GM23338 (cell line): ENCODE results near the gene THSD1. TPM values are rescaled to one million over a fixed set of nuclear protein-coding genes. Genes with fewer than 3 reads are reported as not detected.

Experiments
- ATAC-seq: fragments of 200-7000 bp; cut with Tn5 transposase; 3 replicates; pipeline ENCODE4 v1.9.1; 2020
- DNase-seq: peaks from one replicate; pipeline ENCODE4 v3.0.0-alpha.2; 2015; ENCODE audit warnings: low spot score
- H2AFZ ChIP-seq: fragments of 200-600 bp; sonication (generic); 2 replicates; pipeline ENCODE4 v1.8.0; 2016; ENCODE audit warnings: antibody characterized with exemption, mild to moderate bottlenecking, moderate library complexity
- H3F3A ChIP-seq: fragments of 200-600 bp; sonication (generic); replicated peaks from 2 replicates; pipeline ENCODE4 v1.8.0; 2017; ENCODE audit warnings: antibody characterized with exemption, mixed run types, low read depth
- H3K27ac ChIP-seq: fragments of 200-600 bp; sonication (generic); 2 replicates; pipeline ENCODE4 v1.6.1; 2016; ENCODE audit warnings: low read depth
- H3K27me3 ChIP-seq: fragments of 200-600 bp; sonication (generic); 2 replicates; pipeline ENCODE4 v1.8.0; 2016; ENCODE audit warnings: mild to moderate bottlenecking, mixed run types, moderate library complexity; ENCODE audit not compliant: insufficient read depth
- H3K36me3 ChIP-seq: fragments of 200-600 bp; sonication (generic); 2 replicates; pipeline ENCODE4 v1.8.0; 2016; ENCODE audit warnings: mild to moderate bottlenecking; ENCODE audit not compliant: insufficient read depth
- H3K4me1 ChIP-seq: fragments of 200-600 bp; sonication (generic); 2 replicates; pipeline ENCODE4 v1.8.0; 2016; ENCODE audit warnings: mild to moderate bottlenecking, moderate library complexity; ENCODE audit not compliant: insufficient read depth
- H3K4me2 ChIP-seq: fragments of 200-600 bp; sonication (generic); 2 replicates; pipeline ENCODE4 v1.7.1; 2017; ENCODE audit warnings: mixed run types
- H3K4me3 ChIP-seq: fragments of 200-600 bp; sonication (generic); 2 replicates; pipeline ENCODE4 v1.6.1; 2016; ENCODE audit warnings: mixed run types
- H3K79me2 ChIP-seq: fragments of 200-600 bp; sonication (generic); replicated peaks from 2 replicates; pipeline ENCODE4 v1.8.0; 2017; ENCODE audit warnings: mild to moderate bottlenecking; ENCODE audit not compliant: insufficient read depth
- H3K9me2 ChIP-seq: fragments of 200-600 bp; sonication (generic); 2 replicates; pipeline ENCODE4 v1.8.0; 2017; ENCODE audit not compliant: insufficient read depth
- H4K20me1 ChIP-seq: fragments of 200-600 bp; sonication (generic); replicated peaks from 2 replicates; pipeline ENCODE4 v1.8.0; 2017; ENCODE audit warnings: mild to moderate bottlenecking; ENCODE audit not compliant: insufficient read depth
- H3K27ac Mint-ChIP-seq: 2 replicates; pipeline ENCODE4 v1.8.0; 2020; ENCODE audit warnings: inconsistent platforms, mild to moderate bottlenecking, moderate library complexity, mixed read lengths
- H3K27me3 Mint-ChIP-seq: 3 replicates; pipeline ENCODE4 v1.8.0; 2022; ENCODE audit warnings: low read depth, mild to moderate bottlenecking, moderate library complexity, mixed read lengths, inconsistent platforms; ENCODE audit not compliant: insufficient read depth, poor library complexity
- H3K36me3 Mint-ChIP-seq: 3 replicates; pipeline ENCODE4 v1.8.0; 2021; ENCODE audit warnings: low read depth, mild to moderate bottlenecking, inconsistent platforms, moderate library complexity, mixed read lengths
- H3K4me1 Mint-ChIP-seq: 3 replicates; pipeline ENCODE4 v1.8.0; 2020; ENCODE audit warnings: mild to moderate bottlenecking, inconsistent platforms, mixed read lengths
- H3K4me3 Mint-ChIP-seq: 3 replicates; pipeline ENCODE4 v1.8.0; 2021; ENCODE audit warnings: moderate library complexity, mild to moderate bottlenecking, inconsistent platforms, mixed read lengths
- H3K9me3 Mint-ChIP-seq: 3 replicates; pipeline ENCODE4 v1.8.0; 2020; ENCODE audit warnings: moderate library complexity, mild to moderate bottlenecking, inconsistent platforms, mixed read lengths
- CREB1 ChIP-seq: fragments of 250-450 bp; sonication (Bioruptor Pico); IDR thresholded peaks from 2 replicates; pipeline ENCODE4 v1.5.0; 2020; ENCODE audit warnings: low read depth, mild to moderate bottlenecking, moderate library complexity
- CTCF ChIP-seq, 2 experiments: fragments of 200-600 bp in 1 of 2; sonication (generic) in 1 of 2; conservative IDR thresholded peaks; 2 replicates each; pipeline versions ENCODE4 v1.5.1 to v1.6.1; 2016 to 2017; ENCODE audit warnings: antibody characterized with exemption in 2 of 2, low read depth in 2 of 2, mild to moderate bottlenecking in 2 of 2, moderate library complexity in 1 of 2
- EZH2 ChIP-seq: fragments of 200-600 bp; sonication (generic); IDR thresholded peaks from one replicate; pipeline ENCODE4 v1.8.0; 2017; ENCODE audit warnings: antibody characterized with exemption, mild to moderate bottlenecking, low read depth; ENCODE audit not compliant: unreplicated experiment
- EZH2phosphoT487 ChIP-seq: fragments of 200-600 bp; sonication (generic); IDR thresholded peaks from one replicate; pipeline ENCODE4 v1.8.1; 2018; ENCODE audit warnings: antibody characterized with exemption; ENCODE audit not compliant: unreplicated experiment
- JUNB ChIP-seq: IDR thresholded peaks from one replicate; pipeline ENCODE4 v1.6.1; 2016; ENCODE audit warnings: antibody characterized with exemption; ENCODE audit not compliant: unreplicated experiment
- NANOG ChIP-seq: IDR thresholded peaks from 2 replicates; pipeline ENCODE4 v1.6.1; 2016; ENCODE audit warnings: antibody characterized with exemption, borderline replicate concordance
- POLR2AphosphoS5 ChIP-seq: IDR thresholded peaks from 2 replicates; pipeline ENCODE4 v1.6.1; 2016; ENCODE audit warnings: antibody characterized with exemption, low read depth
- REST ChIP-seq: IDR thresholded peaks from one replicate; pipeline ENCODE4 v1.6.1; 2018; ENCODE audit warnings: antibody characterized with exemption; ENCODE audit not compliant: unreplicated experiment
- STAT1 ChIP-seq: IDR thresholded peaks from one replicate; pipeline ENCODE4 v1.6.1; 2016; ENCODE audit warnings: antibody characterized with exemption; ENCODE audit not compliant: unreplicated experiment
- ZNF114 ChIP-seq: fragments of 250-450 bp; sonication (Bioruptor Pico); IDR thresholded peaks from 2 replicates; pipeline ENCODE4 v1.5.0; 2020; ENCODE audit warnings: mild to moderate bottlenecking, moderate library complexity
- ZNF331 ChIP-seq: fragments of 250-450 bp; sonication (Bioruptor Pico); IDR thresholded peaks from 2 replicates; pipeline ENCODE4 v1.5.0; 2020; ENCODE audit warnings: low read depth, mild to moderate bottlenecking, moderate library complexity
- polyA plus RNA-seq: library from polyadenylated mRNA; unstranded; fragments of >200 nt; fragmentation: Nextera tagmentation; extraction: Ambion mirVana; gene quantifications from 2 replicates; pipeline ENCODE4 v1.2.1, GENCODE V29; 2016
- total RNA-seq: library from RNA; depleted of rRNA; stranded (reverse); fragments of >200 nt; shearing (Covaris generic); gene quantifications from 2 replicates; pipeline ENCODE4 v1.2.3, GENCODE V29; 2014
- TF ChIP-seq, protein P1 (sequence below): IDR thresholded peaks from 2 replicates; pipeline ENCODE4 v1.6.1; 2016; ENCODE audit warnings: antibody characterized with exemption
- TF ChIP-seq, protein P2 (sequence below): fragments of 250-450 bp; sonication (Bioruptor Pico); IDR thresholded peaks from 2 replicates; pipeline ENCODE4 v1.5.0; 2020; ENCODE audit warnings: mild to moderate bottlenecking, moderate library complexity

The THSD1 gene
- total and polyA plus RNA-seq, 2 experiments from 2014 or later, result 0.69 TPM; not detected in 1

GRCh38 chr13:52348071-52348470, 57.9 kb downstream of the THSD1 start:
- H3K4me1 ChIP-seq, result no peaks in the 10 kb centered on the region
- Mint-ChIP-seq H3K9me3 (no peaks in the 10 kb centered on the region), H3K4me1 (no peaks in the 10 kb centered on the region), H3K36me3 (no peaks in the 10 kb centered on the region), H3K27me3 (peaks cover 11% of the 10 kb centered on the region), H3K27ac (no peak overlapping the region), H3K4me3 (no peak overlapping the region)
- H3K27me3 ChIP-seq, result no peaks in the 10 kb centered on the region
- no peaks in the 10 kb centered on the region for H3K9me2 ChIP-seq
- no peak overlapping the region for H3K4me2 ChIP-seq
- no peaks in the 10 kb centered on the region for H4K20me1 ChIP-seq
- H3K4me3 ChIP-seq, result no peak overlapping the region
- DNase-seq (no peak), ATAC-seq (no peak)
- H3K36me3 ChIP-seq, result no peaks in the 10 kb centered on the region
- H3K27ac ChIP-seq, result no peak overlapping the region
- H3F3A ChIP-seq, result no peaks in the 10 kb centered on the region
- H3K79me2 ChIP-seq, result no peaks in the 10 kb centered on the region
- TF ChIP-seq JUNB (no peak), ZNF114 (CRISPR knock-in tag) (no peak), EZH2 (no peak), NANOG (no peak), ZNF331 (CRISPR knock-in tag) (no peak), CREB1 (CRISPR knock-in tag) (no peak), CTCF (conservative IDR thresholded peaks at IDR 0.05; ENCODE audit: low read depth in 2 of 2) (no peak), EZH2phosphoT487 (no peak), STAT1 (no peak), REST (no peak), POLR2AphosphoS5 (no peak)
- TF ChIP-seq, protein P1, sequence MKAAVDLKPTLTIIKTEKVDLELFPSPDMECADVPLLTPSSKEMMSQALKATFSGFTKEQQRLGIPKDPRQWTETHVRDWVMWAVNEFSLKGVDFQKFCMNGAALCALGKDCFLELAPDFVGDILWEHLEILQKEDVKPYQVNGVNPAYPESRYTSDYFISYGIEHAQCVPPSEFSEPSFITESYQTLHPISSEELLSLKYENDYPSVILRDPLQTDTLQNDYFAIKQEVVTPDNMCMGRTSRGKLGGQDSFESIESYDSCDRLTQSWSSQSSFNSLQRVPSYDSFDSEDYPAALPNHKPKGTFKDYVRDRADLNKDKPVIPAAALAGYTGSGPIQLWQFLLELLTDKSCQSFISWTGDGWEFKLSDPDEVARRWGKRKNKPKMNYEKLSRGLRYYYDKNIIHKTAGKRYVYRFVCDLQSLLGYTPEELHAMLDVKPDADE, result no peak
- TF ChIP-seq, protein P2, sequence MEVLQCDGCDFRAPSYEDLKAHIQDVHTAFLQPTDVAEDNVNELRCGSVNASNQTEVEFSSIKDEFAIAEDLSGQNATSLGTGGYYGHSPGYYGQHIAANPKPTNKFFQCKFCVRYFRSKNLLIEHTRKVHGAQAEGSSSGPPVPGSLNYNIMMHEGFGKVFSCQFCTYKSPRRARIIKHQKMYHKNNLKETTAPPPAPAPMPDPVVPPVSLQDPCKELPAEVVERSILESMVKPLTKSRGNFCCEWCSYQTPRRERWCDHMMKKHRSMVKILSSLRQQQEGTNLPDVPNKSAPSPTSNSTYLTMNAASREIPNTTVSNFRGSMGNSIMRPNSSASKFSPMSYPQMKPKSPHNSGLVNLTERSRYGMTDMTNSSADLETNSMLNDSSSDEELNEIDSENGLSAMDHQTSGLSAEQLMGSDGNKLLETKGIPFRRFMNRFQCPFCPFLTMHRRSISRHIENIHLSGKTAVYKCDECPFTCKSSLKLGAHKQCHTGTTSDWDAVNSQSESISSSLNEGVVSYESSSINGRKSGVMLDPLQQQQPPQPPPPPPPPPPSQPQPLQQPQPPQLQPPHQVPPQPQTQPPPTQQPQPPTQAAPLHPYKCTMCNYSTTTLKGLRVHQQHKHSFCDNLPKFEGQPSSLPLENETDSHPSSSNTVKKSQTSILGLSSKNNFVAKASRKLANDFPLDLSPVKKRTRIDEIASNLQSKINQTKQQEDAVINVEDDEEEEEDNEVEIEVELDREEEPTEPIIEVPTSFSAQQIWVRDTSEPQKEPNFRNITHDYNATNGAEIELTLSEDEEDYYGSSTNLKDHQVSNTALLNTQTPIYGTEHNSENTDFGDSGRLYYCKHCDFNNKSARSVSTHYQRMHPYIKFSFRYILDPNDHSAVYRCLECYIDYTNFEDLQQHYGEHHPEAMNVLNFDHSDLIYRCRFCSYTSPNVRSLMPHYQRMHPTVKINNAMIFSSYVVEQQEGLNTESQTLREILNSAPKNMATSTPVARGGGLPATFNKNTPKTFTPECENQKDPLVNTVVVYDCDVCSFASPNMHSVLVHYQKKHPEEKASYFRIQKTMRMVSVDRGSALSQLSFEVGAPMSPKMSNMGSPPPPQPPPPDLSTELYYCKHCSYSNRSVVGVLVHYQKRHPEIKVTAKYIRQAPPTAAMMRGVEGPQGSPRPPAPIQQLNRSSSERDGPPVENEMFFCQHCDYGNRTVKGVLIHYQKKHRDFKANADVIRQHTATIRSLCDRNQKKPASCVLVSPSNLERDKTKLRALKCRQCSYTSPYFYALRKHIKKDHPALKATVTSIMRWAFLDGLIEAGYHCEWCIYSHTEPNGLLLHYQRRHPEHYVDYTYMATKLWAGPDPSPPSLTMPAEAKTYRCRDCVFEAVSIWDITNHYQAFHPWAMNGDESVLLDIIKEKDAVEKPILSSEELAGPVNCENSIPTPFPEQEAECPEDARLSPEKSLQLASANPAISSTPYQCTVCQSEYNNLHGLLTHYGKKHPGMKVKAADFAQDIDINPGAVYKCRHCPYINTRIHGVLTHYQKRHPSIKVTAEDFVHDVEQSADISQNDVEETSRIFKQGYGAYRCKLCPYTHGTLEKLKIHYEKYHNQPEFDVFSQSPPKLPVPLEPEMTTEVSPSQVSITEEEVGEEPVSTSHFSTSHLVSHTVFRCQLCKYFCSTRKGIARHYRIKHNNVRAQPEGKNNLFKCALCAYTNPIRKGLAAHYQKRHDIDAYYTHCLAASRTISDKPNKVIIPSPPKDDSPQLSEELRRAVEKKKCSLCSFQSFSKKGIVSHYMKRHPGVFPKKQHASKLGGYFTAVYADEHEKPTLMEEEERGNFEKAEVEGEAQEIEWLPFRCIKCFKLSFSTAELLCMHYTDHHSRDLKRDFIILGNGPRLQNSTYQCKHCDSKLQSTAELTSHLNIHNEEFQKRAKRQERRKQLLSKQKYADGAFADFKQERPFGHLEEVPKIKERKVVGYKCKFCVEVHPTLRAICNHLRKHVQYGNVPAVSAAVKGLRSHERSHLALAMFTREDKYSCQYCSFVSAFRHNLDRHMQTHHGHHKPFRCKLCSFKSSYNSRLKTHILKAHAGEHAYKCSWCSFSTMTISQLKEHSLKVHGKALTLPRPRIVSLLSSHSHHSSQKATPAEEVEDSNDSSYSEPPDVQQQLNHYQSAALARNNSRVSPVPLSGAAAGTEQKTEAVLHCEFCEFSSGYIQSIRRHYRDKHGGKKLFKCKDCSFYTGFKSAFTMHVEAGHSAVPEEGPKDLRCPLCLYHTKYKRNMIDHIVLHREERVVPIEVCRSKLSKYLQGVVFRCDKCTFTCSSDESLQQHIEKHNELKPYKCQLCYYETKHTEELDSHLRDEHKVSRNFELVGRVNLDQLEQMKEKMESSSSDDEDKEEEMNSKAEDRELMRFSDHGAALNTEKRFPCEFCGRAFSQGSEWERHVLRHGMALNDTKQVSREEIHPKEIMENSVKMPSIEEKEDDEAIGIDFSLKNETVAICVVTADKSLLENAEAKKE (CRISPR knock-in tag), result no peak
- H2AFZ ChIP-seq, result no peak overlapping the region
